ENCODE measurements around the gene WNT9B.
"Not testable (repeated sequence)": the region's sequence is repeated elsewhere in the genome, so short reads cannot be mapped to it uniquely, and the experiment has no call there.

The WNT9B gene

GRCh38 chr17:46916623-46917022 lies 65.2 kb downstream of the WNT9B start:
- no peak for DNase-seq

- DNase-seq = no peak
These were observed 65.7 kb downstream of the WNT9B start for GRCh38 chr17:46917041-46917440.

GRCh38 chr17:46917516-46917915 lies 66.1 kb downstream of the WNT9B start:
- no peak for DNase-seq

- not testable (repeated sequence) for DNase-seq
These were observed 70.6 kb downstream of the WNT9B start for GRCh38 chr17:46921962-46922361.

GRCh38 chr17:46922487-46922803 lies 71.1 kb downstream of the WNT9B start:
- no peak for DNase-seq

- DNase-seq = peak; percentile 88
These were observed 71.6 kb downstream of the WNT9B start, which contains the start of gene GOSR2 for GRCh38 chr17:46922804-46923635. Gene GOSR2, plus strand, starts transcription at chr17:46923160. Its CDS starts 33 bp downstream, at chr17:46923193.

GRCh38 chr17:46925185-46925868 lies 73.9 kb downstream of the WNT9B start:
- no peak for DNase-seq

GRCh38 chr17:46928467-46929261 lies 77.3 kb downstream of the WNT9B start:
- DNase-seq = no peak

- DNase-seq = peak; percentile 85
These were observed 78.0 kb downstream of the WNT9B start for GRCh38 chr17:46929413-46929812.

- DNase-seq = no peak
These were observed 78.7 kb downstream of the WNT9B start for GRCh38 chr17:46930051-46930450.

GRCh38 chr17:46931596-46931995 lies 80.2 kb downstream of the WNT9B start:
- DNase-seq = no peak

GRCh38 chr17:46935658-46936266 lies 84.4 kb downstream of the WNT9B start:
- DNase-seq = no peak

All from fibroblast of skin of right biceps (primary cell).